HFF-Myc (cell line): ENCODE measurements around the gene TRIM65.

Experiments used
- DNase-seq: peaks from one replicate; pipeline ENCODE4 v3.0.0-alpha.2; 2011; ENCODE audit warnings: low read depth; ENCODE audit errors: extremely low read depth
- H3K4me3 ChIP-seq: replicated peaks from 2 replicates; pipeline ENCODE4 v1.5.1; 2011; ENCODE audit warnings: low read depth, mild to moderate bottlenecking, control low read depth, low read length
- TF ChIP-seq, protein P1 (sequence below): IDR thresholded peaks from 2 replicates; pipeline ENCODE4 v1.5.1; 2012; ENCODE audit warnings: mild to moderate bottlenecking, low read depth, low read length, control low read depth; ENCODE audit errors: missing control alignments

TRIM65 gene

GRCh38 chr17:75842963-75843576, 53.7 kb downstream of the TRIM65 start:
- no peak for DNase-seq
- no peak overlapping the region for H3K4me3 ChIP-seq
- TF ChIP-seq, protein P1, sequence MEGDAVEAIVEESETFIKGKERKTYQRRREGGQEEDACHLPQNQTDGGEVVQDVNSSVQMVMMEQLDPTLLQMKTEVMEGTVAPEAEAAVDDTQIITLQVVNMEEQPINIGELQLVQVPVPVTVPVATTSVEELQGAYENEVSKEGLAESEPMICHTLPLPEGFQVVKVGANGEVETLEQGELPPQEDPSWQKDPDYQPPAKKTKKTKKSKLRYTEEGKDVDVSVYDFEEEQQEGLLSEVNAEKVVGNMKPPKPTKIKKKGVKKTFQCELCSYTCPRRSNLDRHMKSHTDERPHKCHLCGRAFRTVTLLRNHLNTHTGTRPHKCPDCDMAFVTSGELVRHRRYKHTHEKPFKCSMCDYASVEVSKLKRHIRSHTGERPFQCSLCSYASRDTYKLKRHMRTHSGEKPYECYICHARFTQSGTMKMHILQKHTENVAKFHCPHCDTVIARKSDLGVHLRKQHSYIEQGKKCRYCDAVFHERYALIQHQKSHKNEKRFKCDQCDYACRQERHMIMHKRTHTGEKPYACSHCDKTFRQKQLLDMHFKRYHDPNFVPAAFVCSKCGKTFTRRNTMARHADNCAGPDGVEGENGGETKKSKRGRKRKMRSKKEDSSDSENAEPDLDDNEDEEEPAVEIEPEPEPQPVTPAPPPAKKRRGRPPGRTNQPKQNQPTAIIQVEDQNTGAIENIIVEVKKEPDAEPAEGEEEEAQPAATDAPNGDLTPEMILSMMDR: no peak

DNA sequence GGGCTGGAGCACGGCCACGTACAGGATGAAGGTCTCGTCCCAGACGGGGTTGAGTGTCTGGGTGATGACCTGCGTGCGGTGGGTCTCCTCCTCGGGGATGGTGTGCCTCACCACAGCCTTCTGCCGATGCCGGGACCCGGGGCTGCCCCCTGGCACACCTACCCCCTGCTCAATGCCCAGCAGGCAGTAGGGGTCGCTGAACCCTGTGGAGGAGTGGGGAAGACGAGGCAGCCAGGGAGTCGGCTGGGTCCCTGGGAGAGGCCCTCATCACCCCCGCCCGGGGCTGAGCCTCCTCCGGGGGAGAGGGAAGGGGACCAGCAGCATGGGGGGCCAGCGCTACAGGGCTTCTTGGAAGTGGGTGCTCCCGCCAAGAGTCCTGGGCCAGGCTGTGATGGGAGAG, 54.3 kb downstream of the TRIM65 start:
- H3K4me3 ChIP-seq: no peak overlapping the region
- TF ChIP-seq, protein P1: no peak
- no peak for DNase-seq

- no peak overlapping the region for H3K4me3 ChIP-seq
- TF ChIP-seq, protein P1: no peak
- DNase-seq: no peak
Observed at GRCh38 chr17:75840799-75841164, 56.0 kb downstream of the TRIM65 start.

- H3K4me3 ChIP-seq: no peak overlapping the region
- TF ChIP-seq, protein P1: no peak
- no peak for DNase-seq
Observed at GRCh38 chr17:75839942-75840798, 56.6 kb downstream of the TRIM65 start.
